Measurements from ENCODE around the gene NR1I3.
"Not testable (repeated sequence)": the region's sequence is repeated elsewhere in the genome, so short reads cannot be mapped to it uniquely, and the experiment has no call there.

Gene NR1I3

GRCh38 chr1:161259765-161260164, 21.8 kb upstream of the NR1I3 start:
- peak overlapping the region; percentile 70 for H3K4me3 ChIP-seq
- no peak for TF ChIP-seq CTCF (IDR thresholded peaks at IDR 0.05)
- DNase-seq (ENCODE audit: low spot score) = no peak
- no peak overlapping the region for H3K27ac ChIP-seq

- Histone ChIP-seq H3K27ac (no peak overlapping the region), H3K4me3 (peak overlapping the region; percentile 70)
- no peak for TF ChIP-seq CTCF (IDR thresholded peaks at IDR 0.05)
- DNase-seq (ENCODE audit: low spot score) = no peak
Observed at GRCh38 chr1:161259345-161259702, 21.3 kb upstream of the NR1I3 start.

GRCh38 chr1:161258439-161259344, 20.7 kb upstream of the NR1I3 start, which contains the start of gene PCP4L1:
PCP4L1 (plus strand) TSS chr1:161258745; CDS start chr1:161258975, 230 bp downstream.
- no peak within 1 kb of the TSS for H3K27ac ChIP-seq

GRCh38 chr1:161257109-161257508, 19.1 kb upstream of the NR1I3 start:
- not testable (repeated sequence) for DNase-seq (ENCODE audit: low spot score); H3K27ac ChIP-seq; H3K4me3 ChIP-seq

More at GRCh38 chr1:161258439-161259344, 20.7 kb upstream of the NR1I3 start, which contains the start of gene PCP4L1:
- TF ChIP-seq CTCF (IDR thresholded peaks at IDR 0.05) = no peak
- DNase-seq (ENCODE audit: low spot score) = no peak
- H3K4me3 ChIP-seq = peak within 1 kb of the TSS; percentile 70

- not testable (repeated sequence) for H3K4me3 ChIP-seq; DNase-seq (ENCODE audit: low spot score); H3K27ac ChIP-seq
Observed at GRCh38 chr1:161255955-161256520, 18.0 kb upstream of the NR1I3 start.

GRCh38 chr1:161255302-161255701, 17.3 kb upstream of the NR1I3 start:
- not testable (repeated sequence) for DNase-seq (ENCODE audit: low spot score); H3K27ac ChIP-seq; H3K4me3 ChIP-seq

GRCh38 chr1:161251579-161251978, 13.6 kb upstream of the NR1I3 start:
- no peak for TF ChIP-seq CTCF (IDR thresholded peaks at IDR 0.05)
- no peak overlapping the region for H3K27ac ChIP-seq
- DNase-seq (ENCODE audit: low spot score) = no peak
- no peak overlapping the region for H3K4me3 ChIP-seq

- DNase-seq (ENCODE audit: low spot score) = no peak
- H3K4me3 ChIP-seq = no peak overlapping the region
- no peak for TF ChIP-seq CTCF (IDR thresholded peaks at IDR 0.05)
- H3K27ac ChIP-seq = no peak overlapping the region
Observed at GRCh38 chr1:161250829-161251228, 12.8 kb upstream of the NR1I3 start.

- H3K27ac ChIP-seq; DNase-seq (ENCODE audit: low spot score); H3K4me3 ChIP-seq: not testable (repeated sequence)
Observed at GRCh38 chr1:161250100-161250499, 12.1 kb upstream of the NR1I3 start.

Measured in coronary artery (tissue), 2 donors.